Measurements from ENCODE around the gene HABP2.

DNA sequence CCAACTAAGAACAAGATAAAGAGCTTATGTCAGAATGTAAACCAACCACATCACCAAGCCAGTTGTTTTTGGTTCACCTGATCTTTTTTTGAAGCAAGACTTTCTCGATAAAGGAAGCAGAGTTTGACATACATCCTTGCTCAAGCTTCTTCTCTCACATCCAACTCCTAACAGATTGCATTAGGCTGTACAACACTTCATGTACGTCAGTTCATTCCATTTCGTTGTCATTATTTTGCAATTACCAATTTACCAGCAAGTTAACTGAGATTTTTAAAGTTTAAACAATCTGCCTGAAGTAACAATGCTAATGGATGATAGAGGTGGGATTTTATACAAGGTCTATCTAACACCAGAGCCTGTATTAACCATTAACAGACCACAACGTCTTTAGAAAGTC is 70.0 kb downstream of the HABP2 start:
- TF ChIP-seq, protein P1, sequence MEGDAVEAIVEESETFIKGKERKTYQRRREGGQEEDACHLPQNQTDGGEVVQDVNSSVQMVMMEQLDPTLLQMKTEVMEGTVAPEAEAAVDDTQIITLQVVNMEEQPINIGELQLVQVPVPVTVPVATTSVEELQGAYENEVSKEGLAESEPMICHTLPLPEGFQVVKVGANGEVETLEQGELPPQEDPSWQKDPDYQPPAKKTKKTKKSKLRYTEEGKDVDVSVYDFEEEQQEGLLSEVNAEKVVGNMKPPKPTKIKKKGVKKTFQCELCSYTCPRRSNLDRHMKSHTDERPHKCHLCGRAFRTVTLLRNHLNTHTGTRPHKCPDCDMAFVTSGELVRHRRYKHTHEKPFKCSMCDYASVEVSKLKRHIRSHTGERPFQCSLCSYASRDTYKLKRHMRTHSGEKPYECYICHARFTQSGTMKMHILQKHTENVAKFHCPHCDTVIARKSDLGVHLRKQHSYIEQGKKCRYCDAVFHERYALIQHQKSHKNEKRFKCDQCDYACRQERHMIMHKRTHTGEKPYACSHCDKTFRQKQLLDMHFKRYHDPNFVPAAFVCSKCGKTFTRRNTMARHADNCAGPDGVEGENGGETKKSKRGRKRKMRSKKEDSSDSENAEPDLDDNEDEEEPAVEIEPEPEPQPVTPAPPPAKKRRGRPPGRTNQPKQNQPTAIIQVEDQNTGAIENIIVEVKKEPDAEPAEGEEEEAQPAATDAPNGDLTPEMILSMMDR (IDR thresholded peaks at IDR 0.05; ENCODE audit: low read depth, low read length) = no peak
- TF ChIP-seq MYC (IDR thresholded peaks at IDR 0.05; ENCODE audit: low read depth, low read length) (no peak), POLR2A (IDR thresholded peaks at IDR 0.05; ENCODE audit: extremely low read depth, insufficient read length) (no peak)
- TF ChIP-seq, protein P2, sequence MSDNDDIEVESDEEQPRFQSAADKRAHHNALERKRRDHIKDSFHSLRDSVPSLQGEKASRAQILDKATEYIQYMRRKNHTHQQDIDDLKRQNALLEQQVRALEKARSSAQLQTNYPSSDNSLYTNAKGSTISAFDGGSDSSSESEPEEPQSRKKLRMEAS (IDR thresholded peaks at IDR 0.05; ENCODE audit: low read depth, low read length) = no peak
